ENCODE data around the gene EDEM1.
"Not testable (repeated sequence)": the region's sequence is repeated elsewhere in the genome, so short reads cannot be mapped to it uniquely, and the experiment has no call there.

Gene EDEM1

DNA sequence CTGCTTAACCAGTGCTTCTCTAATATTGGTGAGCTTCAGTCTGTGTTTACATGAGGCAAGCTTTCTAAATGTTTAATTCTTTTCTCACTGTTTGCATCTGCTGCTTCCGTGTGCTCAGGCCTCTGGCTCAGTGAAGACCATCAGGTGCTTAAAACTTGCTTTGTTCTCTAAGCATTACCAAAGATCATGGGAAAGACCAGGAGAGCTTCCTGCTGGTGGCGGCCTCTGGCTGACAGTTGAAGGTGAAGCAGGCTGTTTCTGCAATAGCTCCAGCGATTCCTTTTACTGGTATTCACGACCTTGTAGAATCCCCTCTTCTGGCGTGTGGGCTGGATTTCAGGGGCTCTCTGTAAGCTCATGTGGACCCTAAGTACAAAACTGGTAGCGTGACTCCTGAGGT lies 45.1 kb downstream of the EDEM1 start:
- no peak for TF ChIP-seq CTCF (conservative IDR thresholded peaks at IDR 0.05; ENCODE audit: low read length)
- H3K4me3 ChIP-seq (ENCODE audit: low read length) = no peak overlapping the region
- no peak for DNase-seq (ENCODE audit: low read depth)

DNA sequence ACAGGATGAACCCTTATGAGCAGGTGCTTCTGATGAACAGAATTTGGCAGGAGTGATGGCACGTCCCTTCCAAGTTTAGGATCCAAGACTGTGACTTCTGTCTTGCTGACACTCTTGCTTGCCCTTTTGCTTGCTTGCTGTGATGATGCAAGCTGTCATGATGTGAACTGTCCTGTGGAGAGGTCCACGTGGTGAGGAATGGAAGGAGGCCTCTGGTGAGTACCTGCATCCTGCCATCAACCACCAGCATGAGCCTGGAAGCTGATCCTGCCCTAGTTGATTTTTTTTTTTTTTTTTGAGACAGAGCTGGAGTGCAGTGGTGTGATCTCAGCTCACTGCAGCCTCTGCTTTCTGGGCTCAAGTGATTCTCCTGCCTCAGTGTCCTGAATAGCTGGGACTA lies 45.5 kb downstream of the EDEM1 start:
- no peak overlapping the region for H3K4me3 ChIP-seq (ENCODE audit: low read length)
- no peak for DNase-seq (ENCODE audit: low read depth)
- no peak for TF ChIP-seq CTCF (conservative IDR thresholded peaks at IDR 0.05; ENCODE audit: low read length)

- H3K4me3 ChIP-seq (ENCODE audit: low read length) = no peak overlapping the region
- no peak for TF ChIP-seq CTCF (conservative IDR thresholded peaks at IDR 0.05; ENCODE audit: low read length)
- DNase-seq (ENCODE audit: low read depth) = no peak
Measured at GRCh38 chr3:5235655-5236054, 48.1 kb downstream of the EDEM1 start.

- H3K4me3 ChIP-seq (ENCODE audit: low read length) = no peak overlapping the region
- TF ChIP-seq CTCF (conservative IDR thresholded peaks at IDR 0.05; ENCODE audit: low read length) = no peak
- DNase-seq (ENCODE audit: low read depth) = no peak
Measured at GRCh38 chr3:5238545-5238944, 51.0 kb downstream of the EDEM1 start.

DNA sequence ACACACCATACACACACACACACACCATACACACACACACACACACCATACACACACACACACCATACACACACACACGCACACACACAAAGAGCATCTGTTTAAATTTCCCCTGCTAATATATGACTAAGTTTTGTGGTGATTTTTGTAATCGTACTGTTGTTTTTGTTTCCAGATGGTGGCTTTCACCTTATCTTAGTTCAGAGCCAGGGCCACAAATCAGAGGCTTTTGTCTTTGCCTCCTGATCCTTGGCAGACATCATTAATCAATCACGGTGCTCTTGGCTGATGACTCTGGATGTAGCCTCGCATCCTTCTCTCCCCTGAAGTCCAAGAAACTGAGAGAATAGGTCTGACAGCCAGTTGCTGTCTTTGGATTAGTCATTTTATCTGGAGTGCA lies 52.1 kb downstream of the EDEM1 start:
- TF ChIP-seq CTCF (conservative IDR thresholded peaks at IDR 0.05; ENCODE audit: low read length) = no peak
- peak; percentile 40 for DNase-seq (ENCODE audit: low read depth)
- no peak overlapping the region for H3K4me3 ChIP-seq (ENCODE audit: low read length)

DNA sequence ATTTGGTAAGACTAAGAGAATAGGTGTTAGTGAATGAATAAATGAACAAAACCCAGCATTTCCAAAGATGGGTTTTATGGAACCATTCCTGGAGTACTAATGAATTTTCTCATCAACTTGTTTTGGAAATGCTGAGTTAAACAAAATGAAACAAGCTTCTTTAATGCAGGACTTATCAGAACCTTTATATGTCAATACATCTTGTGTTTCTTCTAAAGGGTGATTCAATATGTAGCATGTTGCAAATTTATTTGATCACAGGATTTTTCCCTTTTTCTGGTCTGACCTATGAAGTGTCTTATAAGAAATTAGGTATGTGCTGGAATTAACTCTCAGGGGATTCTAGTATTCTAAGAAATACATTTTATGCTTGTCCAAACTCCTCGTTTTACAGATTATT lies 53.2 kb downstream of the EDEM1 start:
- no peak for DNase-seq (ENCODE audit: low read depth)
- H3K4me3 ChIP-seq (ENCODE audit: low read length) = no peak overlapping the region
- no peak for TF ChIP-seq CTCF (conservative IDR thresholded peaks at IDR 0.05; ENCODE audit: low read length)

- not testable (repeated sequence) for DNase-seq (ENCODE audit: low read depth)
Measured at GRCh38 chr3:5242785-5243184, 55.3 kb downstream of the EDEM1 start.

DNA sequence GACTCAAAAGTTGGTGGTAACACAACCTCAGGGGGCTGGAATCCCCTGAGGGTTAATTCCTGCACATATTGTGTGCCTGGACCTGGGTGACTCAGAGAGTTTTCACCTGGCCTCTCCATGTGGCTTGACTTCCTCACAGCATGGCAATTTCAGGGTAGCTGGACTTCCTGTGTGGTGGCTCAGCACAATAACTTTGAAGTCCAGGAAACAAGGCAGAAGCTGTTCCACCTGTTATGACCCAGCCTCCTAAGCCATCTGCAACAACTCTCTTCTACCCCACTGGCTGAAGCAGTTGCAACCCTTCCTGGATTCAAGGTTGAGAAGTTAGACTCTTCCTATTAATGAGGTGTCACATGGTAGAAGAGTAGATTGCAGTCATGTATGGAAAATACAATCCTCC lies 58.4 kb downstream of the EDEM1 start:
- DNase-seq (ENCODE audit: low read depth) = no peak
- no peak overlapping the region for H3K4me3 ChIP-seq (ENCODE audit: low read length)
- no peak for TF ChIP-seq CTCF (conservative IDR thresholded peaks at IDR 0.05; ENCODE audit: low read length)

More at GRCh38 chr3:5242785-5243184, 55.3 kb downstream of the EDEM1 start:
- H3K4me3 ChIP-seq (ENCODE audit: low read length) = not testable (repeated sequence)

Measured in AG10803 (cell line).